NCI-H1694 treated with DMSO at 0.1 percent for 48 hours (cell line): ENCODE measurements around the gene CACNG1.

ENCODE experiments used
- DNase-seq: peaks from one replicate; lab custom pipeline; 2025; lab: John Stamatoyannopoulos, UW

Gene CACNG1

DNA sequence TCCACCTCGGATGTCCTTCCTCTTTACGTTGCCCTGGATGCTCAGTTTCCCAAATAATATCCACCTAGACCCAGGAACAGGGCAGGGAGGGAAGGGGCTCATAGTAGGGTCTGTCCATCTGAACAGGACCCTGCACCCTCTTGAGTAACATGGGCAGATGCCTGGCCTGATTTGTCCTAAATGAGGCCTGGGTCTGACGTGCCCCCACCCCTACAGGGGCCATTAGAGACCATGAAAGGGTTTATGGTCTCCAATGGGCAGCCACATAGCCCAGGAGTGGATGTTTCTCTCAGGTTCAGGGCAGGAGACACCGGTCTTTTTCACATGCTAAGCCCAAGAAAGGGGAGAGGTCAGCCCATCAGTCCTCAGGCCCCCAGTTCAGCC lies 6.8 kb downstream of the CACNG1 start:
- DNase-seq = no peak

DNA sequence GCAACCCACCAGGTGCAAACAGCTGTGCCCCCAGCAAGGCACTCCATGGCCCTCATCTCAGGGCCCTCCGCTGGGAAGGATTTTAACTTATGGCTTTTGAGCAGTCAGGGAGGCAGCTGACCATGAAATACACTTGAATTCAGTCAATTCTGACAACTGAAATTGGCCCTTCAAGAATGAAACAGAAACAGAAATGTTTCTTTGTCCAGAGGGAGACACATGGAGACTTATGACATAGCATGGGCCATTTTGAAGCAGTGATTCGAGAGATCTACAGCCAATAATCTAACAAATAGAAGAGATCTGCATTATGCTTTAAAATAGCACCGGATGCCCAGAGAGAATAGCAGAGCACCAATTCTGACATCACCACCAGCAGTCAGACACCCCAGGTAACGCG lies 7.5 kb downstream of the CACNG1 start:
- DNase-seq = no peak

DNA sequence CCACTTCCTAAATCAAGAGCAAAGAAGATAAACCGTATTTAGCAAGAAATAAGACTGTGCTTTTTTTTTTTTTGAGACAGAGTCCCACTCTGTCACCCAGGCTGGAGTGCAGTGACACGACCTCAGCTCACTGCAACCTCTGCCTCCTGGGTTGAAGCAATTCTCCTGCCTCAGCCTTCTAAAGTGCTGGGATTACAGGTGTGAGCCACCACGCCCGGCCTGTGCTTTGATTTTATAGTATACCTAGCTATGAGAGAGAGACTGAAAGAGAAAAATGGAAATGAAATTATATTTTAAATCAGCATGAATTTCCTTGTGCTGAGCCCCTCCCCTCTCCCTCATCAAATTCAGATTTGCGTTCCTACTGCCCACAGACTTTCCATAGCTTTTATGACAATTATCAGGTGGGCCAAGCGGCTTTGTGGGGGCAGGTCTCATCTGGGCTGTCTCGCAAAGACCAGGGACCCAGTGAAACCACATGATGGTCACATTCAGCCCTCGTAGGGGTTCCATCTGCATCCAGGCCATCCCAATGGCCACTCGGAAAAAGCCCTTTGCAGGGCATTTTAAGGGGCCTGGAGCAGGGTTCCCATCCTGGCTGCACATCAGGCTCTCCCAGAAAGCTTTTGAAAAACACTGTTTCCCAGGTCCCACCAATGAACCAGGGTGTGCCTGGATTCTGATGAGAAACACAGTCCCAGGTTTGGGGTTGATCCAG lies 8.5 kb downstream of the CACNG1 start:
- DNase-seq = no peak

DNA sequence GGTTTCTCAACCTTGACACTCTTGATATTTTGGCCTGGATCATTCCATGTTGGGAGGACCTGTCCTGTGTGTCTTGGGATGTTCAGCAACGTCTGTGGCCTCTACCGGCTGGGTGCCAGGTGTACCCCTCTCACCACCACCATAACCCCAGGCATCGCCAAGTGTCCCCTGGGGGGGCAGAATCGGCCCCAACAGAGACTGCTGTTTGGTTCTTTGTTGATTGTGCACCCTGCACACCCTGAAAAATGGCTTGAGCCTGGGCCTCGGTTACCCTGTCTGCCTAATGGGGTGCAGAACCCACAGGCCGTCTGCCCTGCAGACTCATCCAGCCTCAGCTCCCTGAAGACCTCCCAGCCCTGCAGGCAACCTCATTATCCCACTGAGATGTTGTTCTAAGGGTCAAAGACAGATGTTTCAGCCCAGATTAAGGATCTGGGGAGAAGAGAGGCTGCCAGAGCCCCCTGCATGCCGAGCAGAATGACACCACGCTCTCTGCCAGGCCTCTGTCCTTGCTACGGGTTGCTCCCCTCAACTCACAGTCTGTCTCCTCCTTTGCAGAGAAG lies 9.2 kb downstream of the CACNG1 start:
- no peak for DNase-seq

DNA sequence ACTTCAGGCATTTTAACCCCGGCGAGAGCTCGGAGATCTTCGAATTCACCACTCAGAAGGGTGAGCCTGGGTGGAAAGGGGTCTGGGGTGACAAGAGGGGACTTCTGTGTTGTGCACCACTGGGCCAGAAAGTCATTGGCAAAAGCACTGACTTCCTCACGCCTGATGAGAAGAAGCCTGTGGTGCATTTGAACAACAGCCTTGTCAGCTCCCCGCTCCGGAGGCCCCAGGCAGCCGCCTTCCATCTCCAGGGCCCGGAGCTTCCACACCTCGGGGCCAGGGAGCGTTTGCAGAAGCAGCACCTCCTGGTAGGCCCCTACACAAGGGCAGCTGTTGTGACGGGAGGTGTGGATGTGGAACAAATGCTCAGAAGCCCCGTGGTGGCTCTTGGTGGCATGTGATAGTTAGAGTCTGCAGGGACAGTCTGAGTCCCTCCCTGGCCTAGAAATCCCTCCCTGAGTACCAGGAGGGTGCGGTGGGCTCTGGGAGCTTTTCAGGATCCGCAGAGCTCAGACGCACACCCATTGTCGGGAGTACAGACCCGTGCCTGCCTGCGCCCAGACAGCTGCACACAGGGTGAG lies 9.7 kb downstream of the CACNG1 start:
- DNase-seq = no peak

DNA sequence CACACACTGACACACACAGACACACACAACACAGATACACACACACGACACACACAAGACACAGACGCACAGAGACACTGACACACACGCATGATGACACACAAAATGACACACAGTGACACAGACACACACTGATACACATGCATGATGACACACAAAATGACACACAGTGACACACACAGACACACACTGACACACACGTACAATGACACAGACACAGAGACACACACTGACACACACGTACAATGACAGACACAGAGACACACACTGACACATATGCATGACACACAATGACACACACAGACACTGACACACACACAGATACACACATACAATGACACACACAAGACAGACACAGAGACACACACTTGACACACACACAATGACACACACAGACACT lies 10.3 kb downstream of the CACNG1 start:
- no peak for DNase-seq

DNA sequence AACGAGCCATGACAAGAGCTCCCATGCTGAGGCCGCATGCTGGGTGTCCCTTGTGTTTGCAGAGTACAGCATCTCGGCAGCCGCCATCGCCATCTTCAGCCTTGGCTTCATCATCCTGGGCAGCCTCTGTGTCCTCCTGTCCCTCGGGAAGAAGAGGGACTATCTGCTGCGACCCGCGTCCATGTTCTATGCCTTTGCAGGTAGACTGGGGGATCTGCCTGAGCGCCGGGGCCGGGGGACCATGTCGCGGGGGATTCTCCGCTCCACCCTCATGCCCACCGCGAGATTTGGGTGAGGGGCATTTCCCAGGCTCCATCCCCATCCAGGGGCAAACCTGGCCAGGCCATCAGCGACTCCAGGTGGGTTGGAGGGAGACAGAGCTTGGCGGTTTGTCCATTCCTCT lies 10.7 kb downstream of the CACNG1 start:
- DNase-seq = no peak

DNA sequence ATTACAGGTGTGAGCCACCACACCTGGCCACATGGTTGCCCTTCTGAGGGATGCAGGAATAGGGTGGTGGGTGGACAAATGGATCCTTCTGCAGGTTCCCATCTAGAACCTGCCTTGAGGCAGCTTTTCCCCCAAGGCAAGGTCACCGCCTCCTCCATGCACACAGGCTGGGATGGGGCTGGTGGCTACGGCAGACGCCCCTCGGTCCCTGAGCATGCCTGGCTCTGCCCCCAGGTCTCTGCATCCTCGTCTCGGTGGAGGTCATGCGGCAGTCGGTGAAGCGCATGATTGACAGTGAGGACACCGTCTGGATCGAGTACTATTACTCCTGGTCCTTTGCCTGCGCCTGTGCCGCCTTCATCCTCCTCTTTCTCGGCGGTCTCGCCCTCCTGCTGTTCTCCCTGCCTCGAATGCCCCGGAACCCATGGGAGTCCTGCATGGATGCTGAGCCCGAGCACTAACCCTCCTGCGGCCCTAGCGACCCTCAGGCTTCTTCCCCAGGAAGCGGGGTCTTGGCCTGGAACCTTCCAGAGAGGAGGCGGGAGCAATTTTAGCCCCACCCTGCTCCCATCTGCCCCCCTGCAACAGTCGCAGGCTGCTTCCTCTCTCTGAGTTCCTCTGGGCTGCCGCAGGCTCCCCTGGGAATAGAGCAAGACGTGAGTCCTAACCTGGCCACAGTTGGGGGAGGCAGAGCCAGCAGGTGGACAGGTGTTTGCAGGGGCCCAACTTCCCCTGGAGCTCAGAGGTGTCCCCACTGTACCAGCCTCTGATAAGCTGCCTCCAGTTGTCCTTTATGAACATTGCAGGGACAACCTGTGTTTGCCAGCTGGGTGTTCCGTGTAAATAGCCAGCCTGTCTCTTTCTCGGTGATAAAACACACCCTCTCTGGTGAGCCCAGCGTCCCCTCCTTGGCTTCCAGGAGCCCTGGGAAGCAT lies 11.7 kb downstream of the CACNG1 start:
- no peak for DNase-seq

DNA sequence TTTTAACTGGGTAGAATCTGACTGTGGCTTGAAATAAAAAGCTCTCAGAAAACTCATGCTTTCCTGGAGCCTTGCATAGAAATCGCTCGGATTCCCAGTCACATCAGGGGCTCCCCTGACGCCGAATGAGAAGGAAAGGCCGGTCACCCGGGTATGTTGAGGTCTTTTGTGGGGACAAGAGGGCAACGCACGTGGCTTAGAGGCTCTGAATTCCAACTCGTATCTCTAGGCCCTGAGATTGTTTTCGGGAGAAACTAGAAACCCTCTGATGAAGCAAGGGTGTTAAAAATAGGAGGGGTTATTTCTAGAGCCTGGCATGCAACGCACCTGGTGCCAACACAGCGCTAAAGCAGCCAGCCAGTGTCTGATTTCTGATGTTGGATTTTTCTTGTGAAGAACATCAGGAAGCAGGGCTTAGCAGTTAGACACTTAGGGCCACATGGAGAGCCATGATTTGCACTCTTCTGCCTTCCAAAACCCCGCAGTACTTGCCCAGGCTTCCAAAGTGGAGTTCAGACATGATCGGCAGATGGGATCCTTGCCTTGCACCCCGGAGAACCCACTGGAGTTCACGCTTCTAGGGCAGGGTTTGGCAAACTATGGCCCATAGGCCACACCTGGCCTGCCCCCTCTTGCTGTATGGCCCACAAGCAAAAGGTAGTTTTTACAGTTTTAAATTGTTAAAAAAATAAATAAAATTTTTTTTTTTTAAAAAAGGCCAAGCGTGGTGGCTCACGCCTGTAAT lies 12.6 kb downstream of the CACNG1 start:
- DNase-seq = no peak

DNA sequence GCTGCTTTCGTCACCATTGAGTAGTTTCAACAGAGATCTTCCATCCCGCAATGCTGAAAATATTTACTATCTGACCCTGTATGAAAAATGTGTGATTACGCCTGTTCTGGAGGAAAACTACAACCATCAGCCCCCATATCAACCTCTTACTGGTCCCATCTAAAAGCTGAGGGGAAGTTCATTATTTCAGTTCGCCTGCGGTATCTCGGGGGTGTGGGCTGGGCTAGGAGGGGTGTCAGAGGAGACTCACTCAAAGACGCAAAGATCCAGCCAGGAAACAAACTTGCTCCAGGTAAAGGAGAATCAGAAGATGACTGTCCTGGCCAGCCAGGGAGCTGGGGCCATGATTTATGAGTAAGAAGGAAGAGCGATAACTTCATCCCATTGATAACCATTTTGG lies 13.7 kb downstream of the CACNG1 start:
- no peak for DNase-seq

DNA sequence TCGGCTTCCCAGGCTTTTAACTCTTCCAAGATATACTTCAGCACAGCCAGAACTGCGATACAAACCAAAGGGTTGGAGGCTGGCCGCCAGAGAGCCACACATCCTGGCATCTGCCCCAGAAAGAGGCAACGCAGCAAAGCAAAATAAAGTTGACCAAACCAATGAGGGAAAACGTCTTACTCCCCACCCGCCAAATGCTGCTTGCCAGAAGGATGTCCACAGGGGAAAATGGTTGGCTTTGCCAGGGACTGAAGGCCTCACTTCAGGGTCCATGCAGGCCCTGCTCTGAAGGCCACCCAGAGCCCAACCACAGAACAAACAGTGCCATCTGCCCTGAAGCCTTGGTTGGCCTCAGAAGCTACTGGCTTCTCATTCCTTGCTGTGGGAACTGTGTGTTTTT lies 15.0 kb downstream of the CACNG1 start:
- no peak for DNase-seq

DNA sequence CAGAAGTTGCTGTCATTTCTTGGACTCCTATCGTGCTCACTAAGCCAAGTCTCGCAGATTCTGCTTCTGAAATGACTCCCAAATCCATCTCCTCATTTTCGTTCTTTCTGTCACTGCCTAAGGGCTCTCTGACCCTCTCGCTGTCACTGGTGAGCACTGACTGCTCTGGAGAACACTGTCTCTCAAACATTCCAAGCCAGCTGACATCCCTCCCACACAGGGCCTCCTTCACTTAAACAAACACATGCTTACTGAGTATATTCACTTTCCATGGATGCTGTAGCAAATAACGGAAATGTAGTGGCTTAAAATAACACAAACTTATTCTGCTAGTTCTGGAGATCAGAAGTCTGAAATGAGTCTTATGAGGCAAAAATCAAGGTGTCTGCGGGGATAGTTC lies 18.8 kb downstream of the CACNG1 start:
- DNase-seq = no peak

DNA sequence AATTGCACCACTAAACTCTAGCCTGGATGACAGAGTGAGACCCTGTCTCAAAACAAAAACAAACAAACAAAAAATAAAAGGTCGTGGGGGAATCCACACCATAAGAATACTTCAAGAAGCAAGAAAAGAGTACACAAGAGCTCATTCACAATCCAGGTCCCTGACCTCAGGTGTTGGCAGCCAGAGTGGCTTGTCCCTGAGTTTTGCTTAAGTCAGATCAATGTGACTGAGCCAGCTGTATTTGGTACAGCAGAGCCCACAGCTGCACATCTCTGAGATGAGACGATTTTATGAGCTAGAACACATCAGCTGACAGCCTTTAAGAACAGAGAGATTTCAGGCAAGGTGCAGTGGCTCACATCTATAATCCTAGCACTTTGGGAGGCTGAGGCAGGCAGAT lies 22.4 kb downstream of the CACNG1 start:
- no peak for DNase-seq

DNA sequence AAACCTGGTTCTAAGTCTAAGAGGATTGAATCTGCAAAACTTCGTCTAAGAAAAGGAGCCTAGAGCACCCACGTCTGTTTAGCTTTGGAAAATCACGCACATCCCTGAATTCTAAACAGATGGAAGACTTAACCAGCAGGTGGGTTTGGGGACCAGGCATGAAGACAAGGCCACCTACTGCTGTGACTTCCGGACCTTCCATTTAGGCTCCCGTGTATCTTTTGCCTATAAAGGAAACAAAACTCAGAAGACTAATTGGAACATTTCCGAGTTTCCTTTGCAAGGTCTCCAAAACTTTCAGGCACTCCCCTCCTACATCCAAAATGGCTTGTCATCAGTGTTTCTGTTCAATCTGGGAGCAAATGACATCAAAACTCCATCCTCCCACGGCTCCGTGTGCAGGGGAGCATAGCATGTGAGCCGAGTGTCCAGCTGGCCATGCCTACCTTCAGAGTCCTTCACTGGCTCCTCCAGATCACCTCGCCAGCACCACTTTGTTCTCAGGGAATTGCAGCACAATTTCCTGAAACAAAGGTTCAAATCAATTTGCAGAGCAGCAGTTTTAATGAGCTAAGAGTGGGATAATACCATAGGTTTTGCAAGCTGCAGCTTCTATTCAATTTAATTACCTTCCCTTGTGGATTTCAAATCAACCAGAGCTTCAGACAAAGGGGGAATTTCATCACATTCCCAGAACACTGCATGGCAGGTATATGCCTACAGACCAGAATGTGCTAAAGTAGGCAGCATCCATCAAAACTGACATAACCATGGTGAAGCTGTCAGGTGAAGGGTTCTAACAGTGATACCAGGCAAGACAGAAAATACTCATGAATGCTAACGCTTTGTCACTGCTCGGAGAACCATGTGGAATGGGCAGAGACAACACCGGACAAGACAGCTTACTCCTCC lies 23.5 kb downstream of the CACNG1 start:
- DNase-seq = no peak

DNA sequence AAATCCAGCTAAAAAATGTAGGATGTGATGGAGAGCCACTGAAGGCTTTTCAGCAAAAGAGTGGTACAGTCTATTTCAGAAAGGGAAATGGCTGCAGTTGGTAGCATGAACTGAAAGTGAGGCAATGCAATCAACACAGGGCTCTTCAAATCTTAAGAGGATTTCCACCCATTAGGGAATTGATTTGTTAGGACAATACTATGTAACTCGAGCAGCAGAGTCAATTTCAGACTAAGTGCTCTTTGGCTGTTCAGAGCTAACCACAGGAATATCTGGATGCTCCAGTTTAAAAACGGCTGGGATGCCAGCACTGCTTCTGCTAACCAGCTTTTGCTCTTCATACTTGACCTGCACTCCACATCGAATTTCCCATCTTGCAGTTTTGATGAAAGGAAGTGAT lies 24.6 kb downstream of the CACNG1 start:
- no peak for DNase-seq

DNA sequence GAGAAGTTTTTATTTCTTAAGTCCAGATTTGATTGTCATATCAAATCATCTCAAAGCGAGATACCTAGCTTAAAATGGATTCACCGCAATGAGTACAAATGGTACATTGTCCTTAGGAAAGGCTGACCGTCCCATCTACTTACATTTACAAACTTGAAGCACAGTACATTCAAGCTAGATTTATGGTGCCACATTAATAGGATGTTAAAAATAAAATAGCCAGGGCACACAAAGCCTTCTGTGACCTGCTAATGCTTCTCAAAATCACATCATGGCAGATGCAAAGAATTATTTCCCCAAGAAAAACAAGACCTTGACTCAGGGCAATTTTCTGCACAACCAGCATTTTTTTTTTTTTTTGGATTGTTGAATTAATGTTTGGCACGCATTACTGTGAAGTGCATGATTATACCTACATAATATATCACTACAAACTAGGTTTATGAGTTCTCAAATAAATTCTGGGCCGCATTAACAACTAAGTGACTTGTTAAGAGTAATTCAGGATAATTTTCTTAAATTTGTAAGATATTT lies 25.3 kb downstream of the CACNG1 start:
- no peak for DNase-seq

DNA sequence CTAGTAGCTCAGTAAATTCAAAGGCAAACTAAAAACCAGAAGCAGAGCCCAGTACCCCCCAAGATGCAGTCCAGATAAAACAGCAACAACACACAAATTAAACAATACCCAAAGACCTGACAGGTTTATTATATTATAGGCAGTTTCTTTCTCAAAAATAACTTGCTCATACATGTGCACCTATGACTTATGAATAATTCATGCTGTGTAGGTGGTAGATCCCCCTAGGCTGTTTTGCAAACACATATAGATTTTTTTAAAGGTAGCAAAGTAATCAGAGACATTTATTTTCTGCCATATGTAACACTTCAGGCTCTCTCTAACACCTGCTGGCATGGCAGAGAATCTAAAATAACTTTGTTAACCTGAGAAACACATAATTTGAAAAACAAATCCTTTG lies 27.2 kb downstream of the CACNG1 start:
- DNase-seq = no peak

DNA sequence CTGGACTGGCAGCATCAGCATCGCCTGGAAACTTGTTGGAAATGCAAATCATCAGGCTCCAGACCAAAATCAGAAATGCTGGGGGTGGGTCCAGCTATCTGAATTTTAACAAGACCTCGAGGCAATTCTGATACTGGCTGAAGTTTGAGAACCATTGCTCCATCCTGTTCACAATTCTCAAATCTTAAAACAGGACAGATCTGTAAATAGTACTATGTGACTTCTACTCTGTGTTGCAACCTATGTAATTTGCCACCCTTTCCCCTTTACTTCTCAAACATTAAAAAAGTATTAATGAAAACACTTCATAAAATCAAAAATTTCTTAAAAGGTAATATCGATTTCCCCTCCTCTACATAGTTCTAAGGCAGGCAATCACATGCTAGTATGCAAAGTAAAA lies 28.5 kb downstream of the CACNG1 start:
- DNase-seq = no peak

DNA sequence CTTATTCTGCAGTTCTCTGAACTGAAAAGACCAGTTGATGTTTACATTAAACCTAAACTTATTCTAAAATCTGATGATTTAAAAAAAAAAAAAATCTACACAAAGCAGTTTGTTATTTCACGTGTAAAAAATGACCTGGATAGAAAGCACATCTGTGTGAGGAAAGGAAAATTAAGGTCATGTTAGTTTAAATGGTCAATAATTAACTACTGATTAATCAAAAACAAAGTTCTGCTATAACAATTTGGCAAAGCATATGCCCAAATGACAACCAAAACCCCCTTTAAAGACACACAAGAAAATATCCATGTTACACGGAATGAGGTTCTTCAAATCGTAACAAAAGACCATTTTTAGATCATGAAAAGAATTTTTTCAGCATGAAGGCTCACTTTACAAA lies 30.4 kb downstream of the CACNG1 start:
- no peak for DNase-seq

DNA sequence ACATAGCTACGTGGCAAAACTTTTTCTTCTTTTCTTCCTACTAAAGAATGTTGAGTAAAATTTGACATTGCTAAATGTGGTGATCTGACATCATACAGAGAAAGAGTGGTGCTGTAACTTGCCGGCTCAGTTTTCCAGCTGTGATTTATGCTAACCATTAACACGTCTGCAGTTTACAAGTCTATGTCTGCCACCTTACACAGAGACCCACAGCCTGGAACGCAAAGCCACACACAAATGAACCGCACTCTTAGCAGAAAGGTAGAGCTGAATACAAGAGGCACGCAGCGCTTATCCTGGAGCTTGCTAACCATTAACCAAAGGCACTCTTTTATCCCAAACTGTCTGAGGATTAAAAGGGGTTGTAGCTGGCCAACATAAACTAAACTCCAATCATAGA lies 31.9 kb downstream of the CACNG1 start:
- DNase-seq = no peak

DNA sequence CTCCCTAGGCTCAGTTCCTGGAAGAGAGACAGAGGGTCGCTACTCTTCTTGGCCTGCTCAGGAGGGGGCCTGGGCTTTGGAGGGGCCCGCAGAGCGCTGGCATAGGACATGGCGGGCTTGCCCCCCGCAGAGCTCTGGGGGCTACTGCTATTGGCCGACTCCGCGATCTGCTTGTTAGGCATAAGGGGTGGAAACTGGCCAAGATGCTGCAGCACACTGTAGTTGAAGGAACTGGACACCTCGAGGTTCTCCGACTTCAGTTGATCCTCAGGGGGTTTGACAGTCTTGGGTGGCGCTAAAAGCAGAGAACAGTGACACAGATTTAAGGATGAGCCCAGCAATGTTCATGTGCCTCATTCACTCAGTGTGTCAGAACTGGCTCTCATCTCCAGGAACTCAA lies 33.9 kb downstream of the CACNG1 start:
- no peak for DNase-seq
